HG03460 (cell line): ENCODE measurements around the gene ABHD6.
"Not testable (repeated sequence)": the region's sequence is repeated elsewhere in the genome, so short reads cannot be mapped to it uniquely, and the experiment has no call there.

Source experiments
- ATAC-seq: cut with Tn5 transposase; IDR thresholded peaks from one replicate; pipeline ENCODE4 v1.9.1; 2021; ENCODE audit not compliant: unreplicated experiment

ABHD6 gene

GRCh38 chr3:58271901-58272501 is 34.4 kb downstream of the ABHD6 start:
- ATAC-seq, result no peak

GRCh38 chr3:58272891-58273290 is 35.3 kb downstream of the ABHD6 start:
- ATAC-seq, result no peak

- not testable (repeated sequence) for ATAC-seq
These were observed 35.8 kb downstream of the ABHD6 start for GRCh38 chr3:58273362-58273761.

GRCh38 chr3:58274027-58274614 is 36.5 kb downstream of the ABHD6 start:
- no peak for ATAC-seq

- ATAC-seq, result no peak
These were observed 43.5 kb downstream of the ABHD6 start for GRCh38 chr3:58281069-58281468.

GRCh38 chr3:58285334-58285733 is 47.7 kb downstream of the ABHD6 start:
- ATAC-seq, result no peak

- no peak for ATAC-seq
These were observed 49.8 kb downstream of the ABHD6 start for GRCh38 chr3:58287354-58287753.

GRCh38 chr3:58288011-58288728 is 50.6 kb downstream of the ABHD6 start:
- no peak for ATAC-seq

- ATAC-seq, result not testable (repeated sequence)
These were observed 51.5 kb downstream of the ABHD6 start for GRCh38 chr3:58288964-58289613.

GRCh38 chr3:58290446-58290845 is 52.9 kb downstream of the ABHD6 start:
- not testable (repeated sequence) for ATAC-seq

GRCh38 chr3:58291671-58292338 is 54.2 kb downstream of the ABHD6 start:
- ATAC-seq, result no peak

GRCh38 chr3:58292866-58293265 is 55.3 kb downstream of the ABHD6 start:
- no peak for ATAC-seq

- ATAC-seq, result no peak
These were observed 55.9 kb downstream of the ABHD6 start for GRCh38 chr3:58293516-58293915.

GRCh38 chr3:58296269-58296668 is 58.7 kb downstream of the ABHD6 start:
- no peak for ATAC-seq

GRCh38 chr3:58296843-58297242 is 59.3 kb downstream of the ABHD6 start:
- no peak for ATAC-seq

GRCh38 chr3:58298190-58298589 is 60.6 kb downstream of the ABHD6 start:
- no peak for ATAC-seq

GRCh38 chr3:58299075-58299474 is 61.5 kb downstream of the ABHD6 start:
- ATAC-seq, result no peak

- ATAC-seq, result no peak
These were observed 62.4 kb downstream of the ABHD6 start for GRCh38 chr3:58299839-58300516.

- ATAC-seq, result peak; percentile 88
These were observed 68.5 kb downstream of the ABHD6 start, which contains the start of the genes HTD2 and RPP14 for GRCh38 chr3:58305882-58306711. Gene HTD2 (plus strand): TSS chr3:58306520. CDS start chr3:58317614, 11,094 bp downstream. Gene RPP14 (plus strand): TSS chr3:58306245. CDS start chr3:58310330, 4,085 bp downstream.
